Dermis blood vessel endothelial cell (primary cell): ENCODE results near the gene DIO3. TPM values are rescaled to one million over a fixed set of nuclear protein-coding genes. Genes with fewer than 3 reads are reported as not detected.

Experiments
- DNase-seq: peaks from one replicate; pipeline ENCODE4 v3.0.0; 2010
- total RNA-seq: library from RNA; depleted of rRNA; stranded (reverse); fragments of >200 nt; gene quantifications from 2 replicates; pipeline ENCODE4 v1.2.3, GENCODE V29; 2014

Gene DIO3
- total RNA-seq, 1 donor from 2014 or later, result not detected

DNA sequence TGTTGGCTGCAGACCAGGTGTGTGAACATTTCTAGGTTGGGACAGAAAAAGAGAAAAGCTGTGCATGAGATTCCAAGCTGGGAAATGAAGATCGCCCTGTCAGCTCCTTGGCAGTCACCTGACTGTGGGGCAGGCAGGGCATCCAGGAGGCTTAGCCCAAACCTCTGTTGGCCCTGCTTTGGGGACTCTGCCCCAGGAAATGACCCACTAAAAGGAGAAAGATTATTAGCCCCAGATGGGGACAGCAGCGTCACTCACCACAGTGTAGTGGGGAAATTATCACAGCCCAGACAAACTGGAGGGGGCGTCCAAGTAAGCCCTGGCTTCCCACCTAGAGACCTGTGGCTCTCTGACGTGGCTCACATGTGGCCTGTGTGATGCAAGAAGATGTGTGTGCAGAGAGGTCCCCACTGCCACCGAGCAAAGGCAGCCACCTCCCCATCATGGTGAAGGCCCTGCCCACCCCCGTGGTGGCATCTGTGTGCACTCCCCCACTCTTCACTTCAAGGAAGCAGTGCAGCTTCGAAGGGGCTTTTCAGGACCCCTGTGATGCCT, 39.1 kb downstream of the DIO3 start:
- no peak for DNase-seq

DNA sequence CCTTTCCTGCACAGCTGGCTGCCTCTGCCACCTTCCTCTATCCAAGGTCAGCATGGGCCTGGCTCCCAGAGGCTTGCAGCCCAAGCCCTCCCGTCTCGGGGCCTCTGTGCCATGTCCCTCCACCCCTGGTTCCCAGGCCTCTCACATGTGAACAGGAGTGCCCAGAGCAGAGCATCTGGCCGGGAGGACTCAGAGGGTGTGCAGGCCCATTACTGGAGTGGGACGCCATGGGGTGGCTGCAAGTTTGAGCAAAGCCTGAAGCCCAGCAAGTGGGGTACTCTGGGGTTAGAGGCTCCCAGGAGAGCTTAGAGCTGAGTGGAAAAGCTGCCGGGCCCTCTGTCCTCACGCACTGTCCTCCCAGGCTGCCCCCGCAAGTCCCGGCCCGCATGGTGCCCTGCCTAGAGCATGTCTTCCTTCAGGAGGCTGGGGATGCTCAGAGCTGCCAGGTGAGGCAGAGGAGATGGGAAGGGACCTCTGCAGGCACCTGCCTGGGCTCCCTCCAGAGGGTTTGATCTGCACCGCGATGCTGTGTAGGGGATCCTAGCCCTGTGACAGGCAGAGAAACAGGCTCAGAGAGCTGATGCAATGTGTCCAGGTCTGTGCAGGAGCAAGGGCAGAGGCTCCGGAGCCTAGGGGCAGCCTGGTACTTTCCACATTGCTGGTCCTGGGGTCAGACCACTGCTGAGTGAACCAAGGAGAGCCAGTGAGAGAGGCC, 39.8 kb downstream of the DIO3 start:
- DNase-seq, result no peak

DNA sequence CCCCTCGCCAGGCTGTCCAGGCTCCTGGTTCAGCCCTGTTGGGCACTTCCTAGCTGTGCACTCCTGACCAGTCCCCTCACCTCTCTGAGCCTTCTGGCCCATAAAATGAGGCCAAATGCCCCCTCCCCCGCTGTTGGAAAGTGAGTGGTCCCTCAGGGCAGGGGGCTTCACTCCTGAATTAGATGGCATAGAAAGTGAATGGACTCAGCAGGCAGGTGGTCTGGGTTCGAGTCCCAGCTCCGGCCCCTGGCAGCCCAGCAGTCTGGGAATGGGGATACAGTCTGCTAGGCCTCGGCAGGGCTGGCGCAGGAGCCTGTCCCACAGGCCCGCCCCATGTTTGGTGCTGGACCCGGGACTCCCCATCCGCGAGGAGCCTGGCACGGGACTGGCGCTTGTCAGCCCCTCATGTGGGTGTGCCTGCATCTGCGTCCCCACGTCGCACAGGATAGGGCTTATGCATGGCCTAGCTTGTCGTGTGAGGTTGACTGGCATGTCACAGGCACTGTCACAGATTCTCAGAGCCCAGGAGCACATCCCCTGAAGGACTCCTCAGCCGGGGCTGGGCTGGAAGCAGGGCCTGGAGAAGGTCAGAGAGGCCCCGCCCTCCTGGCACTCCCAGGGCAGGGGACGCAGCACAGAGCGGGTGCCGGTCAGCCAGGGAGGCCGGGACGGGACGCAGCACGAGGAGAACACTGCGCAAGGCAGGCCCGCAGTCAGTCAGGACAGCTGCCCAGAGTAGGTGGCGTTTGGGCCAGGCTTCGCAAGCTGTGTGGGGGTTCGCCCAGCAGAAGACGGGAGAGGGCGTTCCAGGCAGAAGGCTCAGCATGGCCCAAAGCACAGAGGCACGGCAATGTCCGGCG, 40.5 kb downstream of the DIO3 start:
- no peak for DNase-seq

DNA sequence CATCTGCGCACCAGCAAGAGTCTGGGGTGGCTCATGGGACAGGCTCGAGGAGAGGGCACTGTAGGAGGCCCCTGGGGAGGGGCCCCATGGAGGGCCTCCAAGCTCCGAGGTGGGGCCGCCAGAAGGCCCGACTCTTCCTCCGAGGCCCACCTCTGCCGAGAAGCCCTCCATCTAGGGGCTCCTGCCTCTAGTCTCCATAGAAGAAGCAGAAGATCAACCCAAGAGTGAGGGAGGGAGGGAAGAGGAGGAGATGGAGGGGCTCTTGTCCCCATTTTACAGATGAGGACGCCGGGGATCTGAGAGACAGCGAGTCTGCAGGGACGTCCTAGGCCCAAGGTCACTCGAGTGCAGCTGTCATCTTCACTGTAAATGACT, 41.2 kb downstream of the DIO3 start:
- DNase-seq, result no peak

DNA sequence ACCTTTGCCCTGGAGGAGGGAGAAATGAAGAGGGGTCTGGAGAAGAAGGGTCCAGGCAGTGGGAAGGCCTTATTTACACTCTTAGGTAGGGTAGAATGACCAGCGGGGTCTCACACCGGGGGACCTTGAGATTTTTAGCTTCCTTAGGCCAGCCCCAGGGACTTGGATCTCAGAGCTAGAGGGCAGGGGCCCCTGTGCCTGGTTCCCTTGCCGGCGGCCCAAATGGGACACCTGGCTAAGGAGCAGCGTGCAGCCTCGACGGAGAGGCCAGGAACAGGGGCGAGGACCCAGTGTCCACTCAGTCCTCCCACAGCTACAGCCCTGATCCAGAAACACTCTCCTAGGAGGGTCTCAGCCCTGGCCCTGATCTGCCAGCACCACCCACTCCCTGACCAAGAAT, 41.8 kb downstream of the DIO3 start:
- no peak for DNase-seq

DNA sequence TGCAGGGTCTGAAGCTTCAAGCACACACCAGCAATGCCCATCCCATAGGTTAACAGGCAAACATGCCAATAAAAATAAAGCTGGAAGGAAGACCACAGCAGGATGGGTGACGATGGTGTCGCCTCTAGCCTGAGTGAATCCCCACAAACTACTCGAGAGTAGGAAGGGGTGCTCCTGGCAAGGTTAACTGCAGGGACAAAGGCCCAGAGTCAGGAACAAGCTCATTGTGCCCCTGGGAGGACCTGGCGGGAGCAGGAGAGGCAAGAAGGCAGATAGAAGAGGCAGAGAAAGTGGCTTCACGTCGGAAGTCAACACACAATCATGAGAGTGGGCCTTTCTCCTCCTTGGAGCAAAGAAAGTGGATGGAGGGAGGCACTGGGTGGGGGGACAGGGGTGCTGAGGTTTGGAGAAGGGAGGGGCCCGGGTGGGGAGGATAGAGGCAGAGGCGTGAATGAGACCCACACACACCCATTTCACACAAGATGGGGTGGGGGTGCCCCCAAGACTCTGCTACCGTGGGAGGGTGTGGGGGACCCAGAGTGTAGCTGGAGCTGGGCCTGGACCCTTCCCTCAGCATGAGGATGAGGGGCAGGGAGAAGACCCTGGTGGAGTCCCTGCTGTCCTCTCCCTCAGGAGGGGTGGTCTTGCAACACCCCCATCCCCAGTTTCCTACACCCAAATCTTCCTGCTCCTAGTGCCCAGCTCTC, 43.1 kb downstream of the DIO3 start:
- DNase-seq, result no peak

DNA sequence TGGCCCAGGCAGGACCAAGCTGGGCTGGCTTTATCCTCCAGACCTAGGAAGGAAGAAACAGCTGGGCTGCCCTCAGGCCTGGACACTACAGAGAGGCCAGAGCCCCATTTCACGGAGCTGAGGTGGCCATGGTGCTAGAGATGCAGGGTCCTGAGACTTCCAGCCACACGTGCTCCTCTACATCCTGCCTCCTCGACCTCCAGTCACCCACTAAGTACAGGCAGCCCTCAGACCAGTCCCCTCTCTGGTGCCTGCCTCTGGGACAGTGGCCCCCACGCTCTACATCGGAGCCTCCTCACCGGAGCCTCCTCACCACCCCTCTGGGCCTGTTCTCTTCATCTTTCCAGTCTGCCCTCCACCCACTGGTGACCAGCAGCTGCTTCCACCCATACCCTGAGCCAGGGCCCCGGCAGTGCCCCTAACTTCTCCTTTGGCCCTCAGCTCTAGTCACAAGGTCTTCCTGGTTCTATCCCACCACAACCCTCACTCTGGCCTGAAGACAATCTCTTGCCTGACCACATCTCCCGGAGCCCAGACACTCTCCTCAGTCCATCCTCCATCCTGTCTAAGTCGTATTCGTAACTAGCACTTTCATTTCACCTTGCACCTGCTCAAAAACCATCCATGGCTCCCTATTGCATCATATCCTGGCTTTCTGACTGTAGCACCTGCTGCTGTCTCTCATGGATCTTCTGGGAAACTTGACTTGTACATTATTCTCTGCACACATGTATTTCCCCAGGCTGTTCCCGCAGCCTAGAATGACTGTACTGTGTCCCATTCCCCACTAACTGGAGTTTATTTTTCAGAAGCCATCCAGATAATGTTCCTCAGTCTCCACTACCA, 43.9 kb downstream of the DIO3 start:
- DNase-seq, result no peak

DNA sequence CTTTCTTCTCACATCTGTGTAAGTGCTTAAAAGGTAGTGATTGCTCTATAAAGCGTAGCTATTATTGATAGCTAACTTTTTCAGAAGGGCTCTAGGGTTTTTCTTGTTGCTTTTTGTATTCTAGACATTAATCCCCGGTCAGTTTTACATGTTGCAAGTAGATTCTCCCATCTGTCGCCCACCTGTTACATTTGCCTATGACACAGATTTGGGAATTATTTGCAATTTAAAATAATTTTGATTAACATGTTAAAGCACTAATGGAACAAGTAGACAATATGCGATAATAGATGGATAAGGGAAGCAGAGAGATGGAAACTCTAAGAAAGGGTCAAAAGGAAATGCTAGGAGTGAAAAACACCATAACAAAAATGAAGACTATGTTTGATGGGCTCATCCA, 44.5 kb downstream of the DIO3 start:
- no peak for DNase-seq

Other genes with a start within 250 kb of the DIO3 start
- gene PPP2R5C, start 200.2 kb downstream of the DIO3 start, total RNA-seq, result 80.8 and 88.9 TPM in 2 replicates